NCI-H2196 treated with DMSO at 0.1 percent for 48 hours (cell line): ENCODE results near the gene GJA9.
"Not testable (repeated sequence)": the region's sequence is repeated elsewhere in the genome, so short reads cannot be mapped to it uniquely, and the experiment has no call there.

Experiments used
- DNase-seq: peaks from one replicate; lab custom pipeline; 2025; ENCODE audit not compliant: unreplicated experiment; lab: John Stamatoyannopoulos, UW

The GJA9 gene

GRCh38 chr1:38881487-38881886, at the start of gene GJA9:
GJA9 (minus strand) TSS chr1:38881587; CDS start chr1:38876098, 5,489 bp downstream.
- no peak for DNase-seq

GRCh38 chr1:38929476-38929875, 48.1 kb upstream of the GJA9 start:
- DNase-seq: peak; percentile 11

- no peak for DNase-seq
Measured at GRCh38 chr1:38929054-38929453, 47.7 kb upstream of the GJA9 start.

- DNase-seq: no peak
Measured at GRCh38 chr1:38926091-38926490, 44.7 kb upstream of the GJA9 start.

GRCh38 chr1:38925391-38925790, 44.0 kb upstream of the GJA9 start:
- DNase-seq: no peak

GRCh38 chr1:38923607-38924006, 42.2 kb upstream of the GJA9 start:
- no peak for DNase-seq

- no peak for DNase-seq
Measured at GRCh38 chr1:38919130-38919529, 37.7 kb upstream of the GJA9 start.

- DNase-seq: no peak
Measured at GRCh38 chr1:38918568-38918967, 37.2 kb upstream of the GJA9 start.

GRCh38 chr1:38917772-38918171, 36.4 kb upstream of the GJA9 start:
- DNase-seq: no peak

GRCh38 chr1:38917337-38917736, 36.0 kb upstream of the GJA9 start:
- DNase-seq: no peak

- DNase-seq: no peak
Measured at GRCh38 chr1:38915352-38915948, 34.1 kb upstream of the GJA9 start.

- not testable (repeated sequence) for DNase-seq
Measured at GRCh38 chr1:38914908-38915307, 33.5 kb upstream of the GJA9 start.

GRCh38 chr1:38908821-38909220, 27.4 kb upstream of the GJA9 start:
- DNase-seq: no peak

- DNase-seq: no peak
Measured at GRCh38 chr1:38905985-38906384, 24.6 kb upstream of the GJA9 start.

- DNase-seq: no peak
Measured at GRCh38 chr1:38899560-38899959, 18.2 kb upstream of the GJA9 start.

- no peak for DNase-seq
Measured at GRCh38 chr1:38898653-38899230, 17.4 kb upstream of the GJA9 start.

- no peak for DNase-seq
Measured at GRCh38 chr1:38896169-38896568, 14.8 kb upstream of the GJA9 start.

- DNase-seq: no peak
Measured at GRCh38 chr1:38892976-38893375, 11.6 kb upstream of the GJA9 start.

GRCh38 chr1:38891753-38892152, 10.4 kb upstream of the GJA9 start:
- DNase-seq: no peak

GRCh38 chr1:38889589-38889988, 8.2 kb upstream of the GJA9 start:
- no peak for DNase-seq

- no peak for DNase-seq
Measured at GRCh38 chr1:38888423-38889333, 7.3 kb upstream of the GJA9 start.

- DNase-seq: no peak
Measured at GRCh38 chr1:38885092-38885491, 3.7 kb upstream of the GJA9 start.
